ENCODE measurements around the gene BLID. TPM values are rescaled to one million over a fixed set of nuclear protein-coding genes. Genes with fewer than 3 reads are reported as not detected.

The BLID gene, protein sequence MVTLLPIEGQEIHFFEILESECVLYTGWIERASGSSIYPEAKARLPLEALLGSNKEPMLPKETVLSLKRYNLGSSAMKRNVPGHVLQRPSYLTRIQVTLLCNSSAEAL
- polyA plus RNA-seq (ENCODE audit: insufficient read length) = not detected

DNA sequence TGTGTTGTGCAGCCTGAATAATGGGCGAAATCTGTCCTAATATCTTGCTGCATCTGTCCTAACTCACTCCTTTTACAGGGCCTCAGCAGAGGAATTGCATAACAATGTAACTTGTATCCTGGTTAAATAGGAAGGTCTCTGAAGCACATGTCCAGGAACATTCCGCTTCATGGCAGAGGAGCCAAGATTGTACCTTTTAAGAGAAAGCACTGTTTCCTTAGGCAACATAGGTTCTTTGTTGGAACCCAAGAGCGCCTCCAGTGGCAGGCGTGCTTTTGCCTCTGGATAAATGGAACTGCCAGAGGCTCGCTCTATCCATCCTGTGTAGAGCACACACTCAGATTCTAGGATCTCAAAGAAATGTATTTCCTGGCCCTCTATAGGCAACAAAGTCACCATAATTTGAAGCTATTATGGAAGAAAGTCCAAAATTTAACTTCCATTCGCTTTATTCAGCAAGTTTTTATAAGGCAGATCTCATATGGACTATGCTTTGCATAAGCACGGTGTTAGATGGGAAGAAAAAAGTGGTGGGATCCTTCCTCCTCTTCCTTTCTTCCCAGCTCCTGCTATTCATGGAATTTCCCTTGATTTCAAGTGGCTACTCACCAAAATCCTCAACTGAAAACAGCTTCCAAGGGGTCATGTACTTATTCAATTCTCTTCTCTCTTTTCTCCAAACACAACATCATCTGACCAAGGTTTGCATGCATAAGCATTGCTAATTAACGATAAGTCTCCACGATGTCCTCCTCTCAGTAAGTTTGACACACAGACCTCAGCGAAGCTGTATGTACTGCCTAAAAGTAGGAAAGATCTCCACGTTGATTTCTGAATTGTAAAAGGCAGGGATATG is at the start of gene BLID:
BLID (minus strand) TSS at position 692 of the 856 bp plus-strand sequence; CDS start at position 399, 293 bp downstream.
- DNase-seq (ENCODE audit: low read depth) = no peak

DNA sequence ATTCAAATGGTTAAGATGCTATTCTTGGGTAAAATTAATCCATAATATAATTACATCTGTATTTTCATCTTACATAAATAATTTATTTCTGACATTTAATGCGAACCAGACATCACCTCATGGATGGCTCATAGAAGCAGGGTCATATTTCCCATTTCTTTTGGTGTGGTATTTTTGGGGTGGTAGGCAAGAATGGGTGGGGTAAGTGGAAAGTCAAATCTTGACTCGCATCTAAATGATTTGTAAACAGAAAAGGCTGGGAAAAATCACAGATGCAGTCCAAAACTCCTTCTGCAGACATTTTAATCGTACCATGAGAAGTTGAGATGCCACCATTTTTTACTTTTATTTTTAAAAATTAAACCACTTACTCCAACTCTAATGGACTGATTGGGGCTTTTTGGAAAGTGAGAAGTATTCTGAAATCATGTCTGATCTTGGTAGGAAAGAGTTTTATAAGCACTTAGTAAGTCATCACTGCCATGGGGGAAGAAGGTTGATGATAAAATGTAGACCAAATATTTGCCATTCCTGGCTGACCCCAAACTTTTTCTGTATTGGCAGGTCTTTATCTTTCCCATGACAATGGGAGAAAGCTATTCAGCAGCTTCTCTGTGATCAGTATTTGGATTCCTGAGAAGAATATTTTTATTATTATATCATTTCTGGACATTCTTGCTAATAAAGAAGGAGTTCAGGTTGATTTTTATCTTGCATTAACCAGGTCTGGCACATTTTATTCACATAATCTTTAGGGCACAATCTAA is 47.2 kb upstream of the BLID start:
- DNase-seq (ENCODE audit: low read depth) = no peak

DNA sequence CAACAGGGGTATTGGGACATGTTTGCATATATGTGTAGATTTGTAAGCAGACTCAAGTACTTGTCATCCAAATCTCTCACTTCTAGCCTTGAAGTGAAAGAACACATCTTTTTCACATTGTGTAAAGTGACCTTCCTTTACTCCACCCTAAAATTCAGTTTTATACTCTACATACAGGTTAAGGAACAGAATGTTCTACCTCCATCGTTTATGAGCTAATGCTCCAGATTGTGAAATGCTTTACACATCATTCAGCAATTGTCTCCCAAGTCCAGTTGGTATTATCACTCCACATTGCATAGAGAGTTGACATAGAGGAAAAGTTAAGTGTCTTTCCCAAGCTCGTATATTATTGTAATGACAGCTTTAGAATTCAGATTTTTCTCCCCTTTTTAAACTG is 46.1 kb upstream of the BLID start:
- DNase-seq (ENCODE audit: low read depth) = no peak

DNA sequence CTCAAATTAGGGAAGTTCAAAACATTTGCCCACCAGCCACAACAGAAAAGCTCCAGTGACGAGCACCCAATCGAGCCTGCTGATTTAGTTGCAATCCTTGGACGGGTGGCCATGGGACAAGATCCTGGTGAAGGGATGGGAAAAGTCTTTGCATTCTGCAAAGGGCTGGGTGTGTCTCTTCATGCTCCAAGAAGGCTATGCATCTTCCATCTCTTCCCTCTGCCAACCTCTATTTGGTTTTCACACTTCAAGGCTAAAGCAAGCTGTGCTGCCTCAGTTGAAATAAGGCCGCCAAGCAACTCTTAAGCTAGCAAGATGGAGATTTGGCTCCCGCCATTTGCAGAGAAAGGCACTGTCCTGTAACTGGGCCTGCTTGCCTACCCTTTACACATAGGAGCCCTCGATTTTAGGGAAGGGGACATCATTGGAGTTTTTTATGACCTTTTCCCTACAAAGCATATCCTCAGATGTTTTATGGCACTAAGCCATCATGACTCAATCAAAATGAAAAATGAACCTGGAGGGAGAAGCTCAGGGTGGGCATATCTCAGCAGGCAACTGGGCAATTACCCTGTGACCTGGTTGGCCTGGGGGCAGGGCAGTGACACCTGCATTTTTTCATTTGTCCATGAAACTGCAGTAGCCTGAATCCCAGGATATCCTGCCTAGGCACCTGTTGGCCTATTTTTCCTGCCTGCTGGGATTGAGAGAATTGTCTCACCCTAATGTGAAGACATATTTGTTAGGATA is 45.0 kb upstream of the BLID start:
- no peak for DNase-seq (ENCODE audit: low read depth)

DNA sequence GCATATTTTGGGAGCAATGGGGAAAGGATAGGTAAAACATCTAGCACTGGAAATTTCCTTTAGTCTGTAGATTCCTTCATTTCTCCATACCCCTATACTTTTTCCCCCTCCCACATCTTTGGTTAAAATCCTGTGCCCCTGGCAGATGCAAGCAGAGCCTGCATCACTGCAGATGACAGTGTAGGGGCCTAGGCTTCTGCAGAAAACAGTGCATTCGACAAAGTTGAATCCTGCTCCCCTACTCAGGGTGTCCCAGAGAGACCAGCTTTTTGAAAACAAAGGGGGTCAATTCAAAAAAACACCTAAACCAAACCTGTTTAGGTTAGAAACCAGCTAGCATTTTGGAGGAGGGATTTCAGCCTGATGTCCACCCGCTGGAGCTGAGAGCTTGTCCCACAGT is 43.8 kb upstream of the BLID start:
- no peak for DNase-seq (ENCODE audit: low read depth)

DNA sequence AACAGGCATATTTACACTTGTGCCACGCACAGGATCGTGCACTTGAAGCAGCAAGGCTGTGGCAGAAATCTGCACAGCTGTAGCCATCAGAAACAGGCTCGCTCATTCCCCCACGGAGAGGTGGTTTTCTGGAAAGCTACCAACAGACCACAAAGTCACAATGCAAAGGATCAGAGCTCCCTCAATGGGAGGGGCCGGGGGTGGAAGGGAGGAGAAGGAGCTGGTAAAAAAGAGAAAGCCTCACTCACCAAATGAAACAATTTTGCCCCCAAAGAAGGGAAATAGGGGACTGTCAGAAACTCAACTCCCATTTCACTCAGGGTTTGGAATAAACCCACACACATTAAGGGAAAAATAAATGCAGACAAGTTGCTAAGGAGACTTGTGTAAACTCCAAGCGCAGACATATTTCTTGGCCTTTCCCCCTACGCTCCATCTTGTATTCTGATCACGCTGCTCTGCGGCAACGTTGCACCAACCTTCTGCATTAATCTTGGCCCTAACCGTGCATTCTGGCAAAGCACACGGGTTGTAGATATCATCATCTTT is 43.2 kb upstream of the BLID start:
- no peak for DNase-seq (ENCODE audit: low read depth)

DNA sequence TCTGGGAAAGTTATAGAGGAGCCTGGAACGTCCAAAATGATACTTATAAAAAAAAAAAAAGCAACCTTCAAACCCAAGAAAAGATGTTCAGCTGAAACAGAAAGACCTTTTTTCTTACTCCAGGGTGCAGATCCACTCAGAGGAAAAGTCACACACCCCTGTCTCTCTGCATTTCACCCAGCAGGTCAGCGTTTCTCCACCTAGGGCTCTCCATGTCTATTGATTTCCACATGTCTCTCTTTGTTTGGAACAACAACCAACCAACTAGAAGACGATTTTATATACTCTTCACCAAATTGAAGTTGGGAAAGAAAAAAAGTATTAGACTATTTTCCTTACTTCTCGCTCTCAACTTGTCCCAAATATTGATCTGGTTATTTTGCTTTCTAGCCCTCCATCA is 42.2 kb upstream of the BLID start:
- no peak for DNase-seq (ENCODE audit: low read depth)

DNA sequence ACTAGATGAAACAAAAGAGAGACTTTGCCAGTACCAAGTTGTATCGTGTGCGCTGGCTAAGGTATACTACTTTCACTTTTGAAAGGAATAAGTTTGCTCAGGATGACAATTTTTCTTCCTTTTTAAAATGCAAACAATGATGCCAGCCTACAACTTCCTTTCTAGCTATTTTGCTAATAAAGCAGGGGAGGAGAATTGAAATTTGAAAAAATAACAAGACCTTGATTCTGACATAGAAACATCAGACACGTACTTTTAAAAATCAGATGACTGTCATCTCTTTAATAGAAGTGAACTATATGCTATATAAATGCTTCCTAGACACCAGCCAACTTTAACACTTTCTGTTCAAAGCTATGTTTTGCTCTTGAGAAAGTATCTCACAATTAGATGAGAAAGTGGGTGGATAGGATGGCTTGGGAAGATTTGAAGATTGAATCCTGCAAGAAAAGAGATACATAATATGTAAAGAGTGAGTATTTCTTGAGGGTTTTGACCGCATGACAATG is 41.7 kb upstream of the BLID start:
- DNase-seq (ENCODE audit: low read depth) = no peak

DNA sequence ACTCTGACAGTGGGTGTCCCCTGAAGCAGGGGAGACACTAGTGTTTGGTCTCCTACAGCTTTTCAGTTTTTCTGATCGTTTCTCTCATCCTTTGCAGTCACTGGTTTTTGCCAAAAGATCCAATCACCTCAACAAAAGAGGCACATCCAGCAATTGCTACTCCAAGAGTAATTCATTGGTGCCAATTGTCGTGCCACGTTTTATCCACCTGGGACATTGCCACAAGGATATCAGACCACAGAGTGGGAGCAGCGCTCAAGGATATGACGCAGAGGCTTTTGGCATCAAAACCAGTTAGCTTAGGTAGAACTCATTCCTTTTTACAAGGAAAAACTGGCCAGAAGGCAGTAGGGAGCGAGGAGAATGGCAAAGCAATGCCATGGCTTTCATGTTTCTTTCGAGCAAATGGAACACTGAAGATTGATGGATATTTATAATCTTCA is 40.9 kb upstream of the BLID start:
- DNase-seq (ENCODE audit: low read depth) = no peak

DNA sequence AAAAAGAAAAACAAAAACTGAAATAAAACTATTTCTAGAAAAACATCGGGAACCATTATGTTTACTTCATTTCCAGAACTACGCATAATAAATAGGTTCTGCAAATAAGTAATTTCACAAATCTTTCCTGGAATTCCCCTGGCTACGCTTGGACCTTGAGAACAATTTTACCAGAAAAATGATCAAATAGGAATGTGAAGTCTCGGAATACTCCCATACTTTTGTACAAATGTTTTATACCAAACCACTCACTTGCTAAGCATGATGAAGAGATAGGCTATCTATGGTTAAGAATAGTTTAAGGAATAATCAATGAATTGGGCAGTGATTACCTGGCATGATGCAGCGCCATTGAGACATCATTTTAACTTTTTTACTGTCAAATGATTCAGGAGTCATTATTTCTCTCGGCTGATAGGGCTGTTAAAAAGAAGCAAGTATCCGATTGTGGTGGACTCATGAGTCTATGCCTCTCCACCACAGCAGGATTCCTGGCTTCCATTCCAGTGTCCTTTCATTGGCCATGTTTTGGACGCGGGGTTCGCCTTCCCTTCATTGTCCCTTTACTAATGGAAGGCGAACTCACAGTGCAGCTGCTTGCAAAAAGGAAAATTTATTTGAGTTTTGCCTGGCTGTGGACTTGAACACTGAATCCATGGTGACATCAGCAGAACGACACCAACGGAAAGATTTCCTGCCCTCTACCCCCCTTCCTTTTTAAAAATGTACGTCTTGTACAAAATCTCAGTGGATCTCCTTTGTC is 39.9 kb upstream of the BLID start:
- DNase-seq (ENCODE audit: low read depth) = no peak

DNA sequence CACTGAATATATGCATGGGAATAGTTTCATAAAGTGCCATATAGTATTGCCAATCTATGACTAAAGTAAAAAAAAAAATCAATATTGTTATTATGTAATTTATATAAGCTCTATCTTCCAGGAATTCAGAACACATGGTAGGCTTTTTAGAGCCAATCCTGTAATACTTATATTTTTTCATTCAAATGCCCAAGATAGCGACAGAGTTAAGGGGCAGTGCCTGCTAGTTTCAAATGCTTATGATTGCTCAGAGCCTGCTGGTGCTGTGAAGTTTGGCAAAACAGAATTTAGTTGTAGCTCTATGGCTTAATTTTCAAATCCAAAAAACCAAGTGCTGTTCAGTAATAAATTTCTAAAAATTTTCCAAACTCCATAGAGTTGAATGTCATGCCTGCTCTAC is 39.0 kb upstream of the BLID start:
- DNase-seq (ENCODE audit: low read depth) = no peak

DNA sequence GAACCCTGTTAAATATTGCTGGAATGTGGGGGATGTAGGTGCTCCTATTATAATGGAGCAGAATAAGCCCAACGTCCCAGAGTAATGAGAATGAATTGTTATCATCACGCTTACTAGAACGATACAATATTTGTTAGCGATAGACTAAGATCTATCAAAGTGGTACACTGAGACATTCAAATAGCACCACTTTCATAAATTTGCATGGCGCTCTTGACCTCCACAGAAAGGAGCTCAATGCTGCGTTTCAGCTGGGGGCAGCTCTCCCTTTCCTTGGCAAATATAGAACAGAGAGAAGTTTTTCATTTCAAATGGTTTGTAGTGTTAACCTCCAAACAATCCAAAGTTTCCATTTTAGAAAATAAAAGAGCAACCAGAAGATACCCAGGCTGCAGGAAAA is 38.2 kb upstream of the BLID start:
- no peak for DNase-seq (ENCODE audit: low read depth)

DNA sequence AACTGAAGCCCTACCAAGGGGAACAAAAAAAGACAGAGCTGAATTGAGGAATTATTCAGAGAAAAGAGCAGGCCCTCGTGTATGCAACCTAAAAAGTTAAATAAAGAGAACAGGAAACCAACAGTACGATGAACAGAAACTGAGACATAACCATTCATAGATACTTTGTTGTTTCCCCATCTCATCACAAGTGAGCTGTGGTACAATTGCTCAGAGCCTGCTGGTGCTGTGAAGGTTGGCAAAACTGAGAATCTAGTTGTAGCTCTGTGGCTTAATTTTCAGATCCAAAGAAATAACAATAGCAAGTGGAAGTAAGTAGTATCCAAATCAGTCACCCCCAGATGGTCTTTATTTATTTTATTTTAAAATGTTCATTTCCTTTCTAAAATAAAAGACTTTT is 37.7 kb upstream of the BLID start:
- DNase-seq (ENCODE audit: low read depth) = no peak

DNA sequence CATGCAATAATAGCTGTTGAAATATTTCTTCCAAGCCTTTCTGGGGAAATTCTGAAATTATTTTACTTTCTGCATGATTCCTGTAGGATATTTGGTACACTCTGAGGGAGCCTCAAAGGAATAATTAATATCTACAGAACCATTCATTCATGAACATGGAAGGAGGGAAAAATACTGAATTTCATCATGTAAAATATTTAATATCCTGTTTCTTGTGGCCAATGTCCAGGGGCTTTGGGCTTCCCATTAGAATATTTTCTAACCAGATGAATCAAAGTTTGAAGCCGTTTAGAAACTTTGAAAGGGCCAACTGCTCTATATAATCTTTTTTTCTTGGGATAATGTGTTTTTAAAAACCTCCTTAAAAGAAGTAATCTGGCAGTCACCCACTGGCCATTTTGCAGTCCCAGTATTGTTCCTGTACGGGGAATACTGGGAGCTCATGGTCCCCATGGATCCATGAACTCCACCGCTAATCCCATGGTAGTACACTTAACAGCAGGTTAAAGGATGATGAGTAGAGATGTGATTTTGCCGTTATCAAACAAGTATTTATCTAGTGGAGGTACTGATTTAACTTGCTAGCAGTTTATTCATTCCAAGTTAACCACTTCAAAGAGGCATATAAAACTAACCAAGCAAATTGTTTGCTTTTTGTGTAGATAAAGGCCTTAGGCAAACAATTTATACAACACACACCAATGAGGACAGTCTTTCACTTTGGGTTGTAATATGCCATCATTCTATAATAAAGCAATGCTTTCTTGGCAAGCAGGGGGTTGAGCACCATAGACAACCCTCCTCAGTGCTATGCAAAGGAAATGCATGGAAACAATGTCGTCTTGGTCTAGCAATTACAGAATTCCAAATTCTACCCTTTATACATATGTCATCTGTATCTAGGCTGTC is 34.5 kb upstream of the BLID start:
- no peak for DNase-seq (ENCODE audit: low read depth)

DNA sequence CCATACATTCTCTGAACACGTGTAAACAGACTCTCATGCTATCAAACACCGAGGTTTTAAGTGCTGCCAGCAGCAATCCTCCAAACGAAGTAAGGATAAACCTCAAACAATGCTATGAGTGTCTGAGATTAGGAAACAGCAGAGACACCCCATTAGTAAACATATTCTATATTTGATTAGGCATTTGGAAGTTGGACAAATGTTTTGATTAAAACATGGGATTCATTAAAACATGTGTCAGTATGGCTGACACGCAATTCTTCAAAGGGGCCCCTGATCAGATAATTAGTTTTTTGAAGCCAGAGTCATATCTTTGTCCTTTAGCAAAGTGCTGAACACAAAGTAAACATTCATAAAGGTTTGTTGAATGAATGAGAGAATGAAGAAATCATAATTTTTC is 33.2 kb upstream of the BLID start:
- no peak for DNase-seq (ENCODE audit: low read depth)

DNA sequence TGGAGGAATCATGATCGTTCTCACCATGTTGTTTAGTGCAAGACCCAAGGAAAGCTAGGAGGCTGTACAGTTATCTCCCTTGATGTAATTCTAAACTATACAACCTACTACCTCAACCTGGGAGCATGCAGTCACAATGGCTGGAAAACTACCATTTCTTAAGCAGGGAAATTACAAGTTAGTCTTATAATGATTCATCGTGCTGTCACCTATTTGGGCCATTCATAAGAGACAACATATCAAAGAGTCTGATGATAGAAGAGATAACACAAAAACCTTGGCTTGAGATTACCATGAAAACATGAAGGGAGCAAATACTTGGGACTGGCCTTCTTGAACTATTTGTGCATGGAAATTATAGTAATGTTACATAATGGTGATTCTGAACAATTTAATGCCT is 30.5 kb upstream of the BLID start:
- no peak for DNase-seq (ENCODE audit: low read depth)

DNA sequence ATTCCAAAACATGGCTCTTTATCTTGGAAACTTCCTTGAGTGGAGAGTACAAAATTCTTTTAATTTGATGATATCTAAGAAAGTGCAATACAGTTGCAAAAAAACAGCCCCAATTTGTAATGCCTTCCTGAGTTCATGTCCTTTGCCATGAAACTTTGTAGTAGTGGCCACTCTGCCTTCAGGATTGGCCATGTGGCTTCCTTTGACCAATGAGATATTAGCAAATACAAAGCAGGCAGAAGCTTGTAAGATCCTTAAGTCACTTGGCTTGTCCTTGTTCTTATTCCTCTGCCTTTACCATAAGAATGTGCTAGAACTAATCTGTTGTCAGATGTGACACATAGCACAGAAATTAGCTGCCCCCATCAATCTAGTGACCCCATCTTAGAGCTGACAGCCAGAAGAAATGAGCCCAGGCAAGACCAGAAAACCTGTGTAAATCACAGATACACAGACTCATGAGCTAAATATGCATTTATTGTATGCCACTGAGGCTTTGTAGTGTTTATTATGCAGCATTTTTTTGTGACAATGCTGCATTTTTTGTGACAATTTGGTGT is 29.8 kb upstream of the BLID start:
- DNase-seq (ENCODE audit: low read depth) = no peak

DNA sequence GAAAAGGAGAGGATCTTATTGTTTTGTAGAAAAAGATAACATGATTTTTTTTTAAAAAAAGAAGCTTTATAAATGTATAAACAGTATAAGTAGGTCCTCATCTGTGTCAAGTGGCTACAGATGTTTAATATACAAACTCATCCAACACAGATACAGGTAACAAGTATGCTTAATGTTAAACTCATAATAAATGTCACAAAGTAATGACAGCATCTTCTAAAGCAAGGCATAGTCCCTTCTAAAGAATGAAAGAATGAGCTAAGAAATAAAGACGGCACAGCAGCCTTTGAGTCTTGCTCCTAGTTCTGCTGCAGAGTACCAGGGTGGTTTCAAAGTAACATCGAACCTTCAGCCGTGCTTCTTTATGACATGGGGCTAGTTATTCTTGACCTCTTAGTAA is 28.7 kb upstream of the BLID start:
- no peak for DNase-seq (ENCODE audit: low read depth)

DNA sequence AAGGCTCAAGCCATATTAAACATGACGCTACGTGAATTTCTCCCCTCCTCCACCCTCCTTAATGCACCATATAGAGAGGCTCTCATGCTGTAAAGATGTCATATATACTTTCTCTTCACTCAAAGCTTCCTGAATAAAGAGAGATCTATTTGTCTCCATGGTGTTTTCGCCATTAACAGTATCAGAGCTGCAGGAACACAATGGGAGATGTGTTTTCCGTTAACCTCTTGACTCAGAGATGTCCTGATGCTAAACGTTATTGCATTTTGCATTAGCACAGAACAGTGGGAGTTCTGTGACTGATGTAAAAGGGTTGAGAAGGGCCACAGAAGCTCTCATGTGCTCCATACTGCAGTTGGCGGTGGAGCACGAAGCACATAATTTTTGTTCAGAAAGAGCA is 25.7 kb upstream of the BLID start:
- no peak for DNase-seq (ENCODE audit: low read depth)
